ENCODE results near the gene SLC2A1.

SLC2A1 gene

DNA sequence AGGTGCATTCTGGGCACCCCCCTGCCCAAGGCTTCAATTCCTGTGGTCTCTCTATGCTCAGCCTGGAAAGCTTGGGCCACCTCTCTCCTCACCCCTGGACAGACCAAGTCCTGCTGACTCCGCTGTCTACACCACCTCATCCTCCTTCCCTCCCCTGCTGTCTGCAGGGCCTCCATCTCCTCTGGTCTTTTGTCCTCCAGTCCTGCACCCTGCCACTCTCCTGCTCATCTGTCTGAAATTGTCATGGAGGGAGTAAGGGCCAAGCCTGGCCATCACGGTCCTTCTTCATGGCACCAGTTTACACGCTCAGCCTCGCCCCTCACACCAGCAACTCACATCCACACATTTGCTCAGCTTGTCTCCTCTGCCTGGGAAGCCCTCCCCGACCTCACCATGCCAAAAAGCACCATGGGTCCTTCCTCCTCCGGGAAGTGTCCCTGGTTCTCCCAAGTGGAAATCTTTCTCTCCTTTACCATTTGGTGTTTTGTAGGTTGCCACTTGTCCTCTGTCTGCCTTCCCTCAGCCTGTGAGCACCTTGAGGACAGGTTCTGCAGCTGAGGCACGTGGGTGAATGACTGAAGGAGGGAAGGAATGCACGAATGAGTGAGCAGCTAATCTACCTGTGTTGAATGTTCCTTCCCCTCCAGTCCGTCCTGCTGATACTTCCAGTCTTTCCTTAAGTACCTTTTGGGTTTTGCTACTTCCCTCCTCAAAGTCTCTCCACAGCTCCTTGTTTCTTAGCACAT lies 2.1 kb upstream of the SLC2A1 start:
- DNase-seq (ENCODE audit: low read depth) = no peak

DNA sequence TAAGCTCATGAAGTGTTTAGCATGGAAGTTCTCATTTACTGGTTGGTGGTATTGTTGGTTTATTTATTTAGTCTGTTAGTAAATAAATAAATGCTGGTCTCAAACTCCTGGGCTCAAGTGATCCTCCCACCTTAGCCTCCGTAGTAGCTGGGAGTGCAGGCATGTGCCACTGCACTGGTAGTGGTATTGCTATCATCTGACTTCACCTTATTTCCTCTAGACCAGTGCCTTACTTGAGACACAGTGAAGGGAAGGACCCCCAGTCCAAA lies 1.4 kb upstream of the SLC2A1 start:
- DNase-seq (ENCODE audit: low read depth) = no peak

DNA sequence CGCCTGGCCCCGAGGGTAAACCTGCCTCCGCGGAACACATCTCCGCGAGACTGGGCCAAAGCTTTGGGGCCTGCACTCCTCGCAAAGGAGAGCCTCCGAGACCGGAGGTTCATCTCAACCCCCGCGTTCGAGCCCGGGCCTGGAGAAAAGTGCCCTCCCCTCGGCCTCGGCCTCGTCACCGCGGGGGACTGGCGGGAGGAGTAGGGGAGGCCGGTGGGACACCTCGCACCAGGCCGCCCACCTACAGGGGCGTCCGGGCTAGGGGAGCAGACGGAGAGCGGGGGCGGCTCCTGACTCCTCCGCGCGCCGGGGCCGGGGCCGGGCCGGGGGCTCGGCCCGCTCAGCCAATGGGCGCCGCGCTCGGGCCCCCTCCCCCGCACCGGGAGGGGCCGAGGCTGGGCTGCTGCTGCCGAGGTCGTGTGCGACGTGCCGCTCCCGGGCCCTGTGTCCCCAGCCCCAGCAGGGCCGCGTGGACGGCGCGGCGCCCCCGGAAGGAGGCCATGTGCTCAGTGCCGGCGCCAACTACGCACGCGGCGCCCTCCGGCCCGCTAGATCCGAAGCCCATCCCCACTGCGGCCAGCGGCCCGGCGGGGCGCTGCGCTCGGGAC lies 684 bp downstream of the SLC2A1 start:
- no peak for DNase-seq (ENCODE audit: low read depth)

DNA sequence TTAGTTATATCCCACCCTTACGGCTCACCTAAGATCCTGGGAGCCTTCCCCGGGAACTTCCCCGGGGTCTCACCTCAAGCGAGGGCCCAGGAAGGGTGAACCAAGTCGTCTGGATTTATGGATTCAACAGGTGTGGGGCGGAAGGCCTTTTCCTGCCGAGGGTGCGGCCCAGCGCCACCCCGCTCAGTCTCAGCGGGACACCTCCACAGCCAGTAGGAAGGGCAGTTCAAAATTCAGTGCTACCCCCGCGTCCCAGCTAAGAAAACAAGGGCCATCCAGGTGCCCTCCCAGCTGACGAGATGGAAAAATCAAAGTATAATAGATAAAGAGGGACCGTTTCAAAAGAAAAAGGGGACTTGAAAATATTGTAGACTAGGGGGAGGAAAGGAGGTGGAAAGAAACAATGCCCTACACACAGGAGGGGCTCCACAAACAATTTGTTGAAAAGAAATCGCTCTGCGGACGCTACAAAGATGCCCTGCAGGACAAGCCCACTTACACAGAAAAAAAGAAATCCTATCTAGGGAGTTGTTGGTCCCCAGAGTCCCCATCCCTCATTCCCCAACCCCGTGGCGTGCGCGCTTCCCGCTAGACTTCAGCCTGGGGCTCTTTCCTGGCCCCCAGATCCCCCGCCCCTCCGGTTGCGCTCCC lies 1.3 kb downstream of the SLC2A1 start:
- DNase-seq (ENCODE audit: low read depth) = no peak

DNA sequence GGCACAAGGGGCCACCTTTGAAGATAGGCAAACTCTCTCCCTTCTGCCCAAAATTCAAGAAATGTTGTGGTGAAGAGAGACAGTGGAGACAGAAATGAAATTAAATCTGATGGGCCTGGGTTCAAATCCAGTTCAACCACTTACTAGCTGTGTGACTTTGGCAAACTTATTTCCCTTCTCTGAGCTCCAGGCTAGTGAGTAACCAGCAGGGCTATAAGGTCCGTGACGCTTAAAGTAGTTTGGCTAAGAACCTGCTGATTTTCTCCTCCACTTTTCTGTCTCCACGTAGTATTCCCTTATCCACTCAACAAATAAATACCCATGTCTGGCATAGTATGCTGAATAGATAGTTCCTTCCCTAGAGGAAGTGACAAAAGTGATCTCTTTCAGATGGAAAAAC lies 1.9 kb downstream of the SLC2A1 start:
- DNase-seq (ENCODE audit: low read depth) = no peak

DNA sequence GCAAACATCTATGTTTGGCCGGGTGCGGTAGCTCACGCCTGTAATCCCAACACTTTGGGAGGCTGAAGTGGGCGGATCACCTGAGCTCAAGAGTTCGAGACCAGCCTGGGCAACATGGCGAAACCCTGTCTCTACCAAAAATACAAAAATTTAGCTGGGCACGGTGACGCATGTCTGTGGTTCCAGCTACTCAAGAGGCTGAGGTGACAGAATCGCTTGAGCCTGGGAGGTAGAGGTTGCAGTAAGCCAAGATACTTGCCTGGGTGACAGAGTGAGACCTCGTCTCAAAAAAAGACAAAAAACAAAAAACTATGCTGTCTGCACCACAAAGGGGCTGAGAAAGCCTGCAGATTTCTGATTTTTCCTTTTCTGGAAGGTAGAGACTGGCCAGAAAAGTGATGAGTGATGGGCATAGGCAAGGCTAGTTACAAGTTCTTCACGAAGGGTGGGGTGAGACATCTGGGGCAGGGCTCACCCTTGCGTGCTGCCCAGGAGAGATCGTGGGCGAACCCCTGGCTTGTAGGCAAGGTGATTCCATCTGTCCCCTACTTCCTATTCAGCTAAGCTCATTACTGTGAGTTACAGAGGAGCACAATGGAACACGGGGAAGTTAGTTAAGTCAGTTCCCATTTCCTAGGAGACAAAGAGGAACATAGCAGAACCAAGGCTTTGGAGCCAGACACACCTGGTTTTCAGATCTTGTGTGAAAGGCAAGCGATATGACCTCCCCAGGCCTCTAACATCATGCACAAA lies 3.2 kb downstream of the SLC2A1 start:
- no peak for DNase-seq (ENCODE audit: low read depth)

DNA sequence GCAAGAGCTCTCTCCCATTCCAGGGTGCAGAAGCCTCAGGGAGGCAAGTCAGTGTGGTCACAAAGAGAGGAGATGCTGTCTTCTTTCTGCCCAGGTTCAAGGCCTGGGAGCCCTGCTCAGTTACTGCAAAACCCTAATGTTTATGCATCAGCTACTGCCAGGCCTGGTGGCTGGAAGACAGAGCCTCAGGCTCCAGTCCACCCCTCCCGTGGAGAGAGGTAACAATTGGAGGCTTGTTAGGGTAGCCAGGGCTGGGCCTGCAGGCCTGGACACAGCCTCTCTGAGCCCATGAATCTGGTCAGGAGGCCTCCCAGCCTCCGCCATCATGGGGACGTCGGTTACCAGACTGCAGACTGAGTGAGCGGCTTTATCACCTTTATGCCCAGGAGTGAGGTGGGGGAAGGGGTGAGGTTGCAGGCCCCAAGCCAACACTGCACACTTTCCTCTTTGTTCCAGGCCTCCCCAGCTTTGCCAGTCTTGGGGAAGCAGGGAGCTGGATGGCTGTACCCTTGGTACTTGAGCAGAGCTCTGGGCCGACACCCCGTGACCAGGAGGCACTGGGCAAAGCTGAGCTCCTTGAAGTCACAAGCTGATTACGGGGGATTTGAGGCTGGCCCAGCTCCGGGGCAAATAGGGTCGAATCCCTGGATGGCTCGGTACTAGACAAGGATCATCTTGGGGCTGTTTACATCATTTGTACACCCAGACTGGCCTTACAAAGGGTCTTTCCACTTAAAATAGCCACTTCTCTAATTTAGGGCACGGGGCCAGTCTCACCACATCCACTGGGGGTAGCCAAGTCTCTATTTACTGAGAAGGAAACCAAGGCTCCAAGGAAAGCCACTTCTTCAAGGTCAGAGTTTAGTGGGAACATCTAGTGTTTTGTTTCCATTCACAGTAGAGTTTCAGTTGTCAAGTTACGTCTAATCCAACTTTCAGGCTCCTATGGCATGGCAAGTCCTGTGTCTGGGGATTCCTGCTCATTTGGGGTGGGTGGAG lies 5.2 kb downstream of the SLC2A1 start:
- no peak for DNase-seq (ENCODE audit: low read depth)

DNA sequence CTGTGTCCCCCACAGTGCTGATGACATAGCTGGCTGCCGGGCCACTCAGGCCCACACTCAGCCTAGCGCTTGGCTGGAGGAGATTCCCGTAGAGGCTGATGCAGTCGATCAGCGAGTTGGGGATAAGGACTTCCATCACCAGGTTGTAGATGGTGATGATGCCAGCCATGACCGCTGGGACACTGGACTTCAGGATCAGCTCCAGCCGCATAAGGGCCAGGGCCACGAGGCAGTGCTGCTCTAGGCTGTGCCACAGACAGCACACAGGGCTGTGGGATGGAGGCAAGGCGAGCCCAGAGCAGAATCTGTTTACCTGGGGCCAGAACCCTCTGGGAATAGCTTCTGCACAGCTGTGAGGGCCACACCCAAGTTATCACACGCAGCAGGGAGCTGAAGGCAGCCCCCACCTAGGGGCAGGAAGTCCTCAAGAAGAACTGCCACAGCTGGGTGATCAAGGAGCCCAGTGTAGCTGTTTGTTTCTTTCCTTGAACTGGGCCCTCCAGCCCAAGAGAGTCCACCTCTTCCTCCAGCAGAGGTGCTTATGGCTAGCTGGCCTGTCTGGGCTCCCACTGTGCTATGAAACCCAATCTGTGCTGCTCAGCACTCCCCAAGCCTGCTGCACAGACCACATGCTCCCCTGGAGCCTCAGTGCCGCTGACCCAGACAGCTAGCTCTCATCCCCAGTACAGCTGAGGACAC lies 6.2 kb downstream of the SLC2A1 start:
- no peak for DNase-seq (ENCODE audit: low read depth)

DNA sequence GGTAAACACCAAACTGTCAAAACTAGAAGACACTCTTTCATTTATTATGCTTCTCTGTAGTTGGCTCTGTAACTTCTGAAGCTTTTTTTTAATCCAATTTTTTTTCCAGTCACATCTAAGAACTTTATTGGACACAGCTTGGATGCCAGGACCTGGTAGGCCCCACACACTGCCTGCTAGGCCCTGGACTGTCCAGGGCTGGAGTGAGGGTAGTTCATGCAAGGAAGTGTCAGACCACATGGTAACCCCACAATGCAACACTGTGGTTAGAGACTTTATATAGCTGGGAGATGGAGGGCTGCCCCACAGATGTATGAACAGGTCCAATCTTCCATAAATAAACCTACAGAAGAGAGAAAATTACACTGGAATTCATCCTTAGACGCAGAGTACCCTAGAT lies 7.1 kb downstream of the SLC2A1 start:
- no peak for DNase-seq (ENCODE audit: low read depth)

DNA sequence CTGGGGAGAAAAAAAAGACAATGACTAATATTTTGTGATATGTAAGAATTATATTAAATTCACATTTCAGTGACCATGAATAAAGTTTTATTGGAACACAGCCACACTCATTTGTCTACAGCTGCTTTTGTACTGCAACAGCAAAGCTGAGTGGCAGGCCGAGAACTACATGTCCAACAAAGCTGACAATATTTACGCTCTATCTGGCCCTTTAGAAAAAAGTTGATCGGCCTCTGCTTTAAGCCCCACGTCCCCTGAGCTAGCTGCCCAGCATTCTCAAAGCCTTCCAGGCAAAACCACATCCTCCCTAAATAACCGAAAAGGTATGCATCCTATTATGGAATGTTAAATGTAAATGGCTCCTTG lies 8.6 kb downstream of the SLC2A1 start:
- no peak for DNase-seq (ENCODE audit: low read depth)

DNA sequence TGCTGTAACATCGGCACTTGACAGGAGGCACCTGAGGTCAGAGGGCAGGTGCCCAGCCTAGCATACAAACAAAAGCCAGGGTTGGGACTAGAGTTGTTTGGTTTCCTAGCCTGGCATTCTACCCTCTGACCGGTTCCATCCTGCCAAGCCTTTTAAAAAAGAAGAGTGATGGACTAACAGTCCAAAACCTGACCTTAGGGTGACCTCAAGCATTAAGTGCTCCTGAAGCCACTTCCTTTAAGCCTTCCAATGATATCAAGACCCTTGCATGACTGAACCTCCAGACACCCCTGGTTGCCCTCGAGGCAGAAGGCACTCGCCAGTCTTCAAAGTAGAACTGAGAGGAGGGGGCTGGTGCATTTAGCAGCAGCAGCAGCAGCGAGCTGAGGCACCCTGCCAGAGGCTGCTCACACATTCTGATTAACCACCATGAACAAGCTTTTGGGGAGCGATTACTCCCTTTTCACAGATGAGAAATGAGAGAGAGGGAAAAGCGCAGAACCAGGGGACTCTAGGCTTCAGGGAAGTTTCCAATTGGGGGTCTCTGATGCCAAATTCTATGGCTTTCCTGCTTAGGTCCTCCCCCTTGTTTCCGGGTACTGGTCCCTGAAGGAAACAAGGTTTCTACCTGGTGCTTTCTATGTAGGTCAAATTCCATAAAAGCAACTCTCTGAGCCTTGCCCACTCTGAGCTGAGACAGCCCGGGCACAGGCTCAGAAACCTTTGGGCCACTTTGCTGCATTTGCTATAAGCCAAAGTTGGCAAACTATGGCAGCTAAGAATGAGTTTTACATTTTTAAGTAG lies 9.2 kb downstream of the SLC2A1 start:
- DNase-seq (ENCODE audit: low read depth) = no peak

DNA sequence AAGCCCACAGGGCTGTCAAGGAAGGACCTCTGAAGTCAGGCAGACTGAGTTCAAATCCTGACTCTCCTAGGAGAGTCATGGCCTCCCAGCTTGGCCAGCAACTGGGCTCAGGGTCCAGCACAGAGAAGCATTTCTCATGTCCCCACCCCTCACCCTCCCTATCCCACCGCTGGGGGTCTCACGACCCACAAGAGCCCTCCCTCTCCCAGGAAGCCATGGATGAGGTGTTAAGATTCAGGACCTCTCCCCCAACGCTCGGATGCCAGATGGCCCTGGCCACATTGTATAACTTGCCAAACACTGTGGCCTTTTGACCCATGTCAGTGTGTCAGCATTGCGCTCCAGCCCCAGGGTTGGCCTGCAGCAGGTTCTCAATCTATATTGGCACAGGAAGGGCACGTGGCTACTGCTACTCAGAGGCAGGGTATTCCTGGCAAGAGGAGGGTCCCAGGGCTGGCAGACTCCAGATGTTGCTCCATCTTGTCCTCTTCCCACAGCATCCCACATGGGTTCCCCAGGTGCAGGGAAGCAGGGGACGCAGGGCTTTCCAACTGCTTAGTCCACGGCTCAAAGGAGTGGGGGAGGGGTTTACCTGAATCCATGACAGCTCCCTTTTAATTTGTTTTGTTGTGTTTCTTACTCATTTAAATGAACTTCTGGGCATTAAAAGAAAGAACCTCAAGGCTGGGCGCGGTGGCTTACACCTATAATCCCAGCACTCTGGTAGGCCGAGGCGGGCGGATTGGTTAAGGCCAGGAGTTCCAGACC lies 10.5 kb downstream of the SLC2A1 start:
- no peak for DNase-seq (ENCODE audit: low read depth)

DNA sequence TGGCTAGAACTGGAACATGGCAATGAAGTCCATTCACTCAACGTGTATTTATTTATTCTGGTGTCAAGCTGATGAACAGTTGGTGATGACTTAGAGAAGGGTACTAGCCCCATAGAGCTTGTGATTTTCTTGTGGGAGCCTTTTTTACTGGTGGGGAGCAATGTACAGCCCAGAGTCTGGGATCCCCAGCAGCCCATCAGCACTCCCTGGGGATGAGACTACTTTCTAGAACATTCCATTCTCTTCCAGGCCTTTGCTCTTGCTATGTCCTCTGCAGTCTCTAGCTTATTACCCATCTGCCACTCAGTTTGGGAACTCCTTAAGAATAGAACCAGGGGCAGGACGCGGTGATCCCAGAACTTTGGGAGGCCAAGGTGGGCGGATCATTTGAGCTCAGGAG lies 11.6 kb downstream of the SLC2A1 start:
- no peak for DNase-seq (ENCODE audit: low read depth)

DNA sequence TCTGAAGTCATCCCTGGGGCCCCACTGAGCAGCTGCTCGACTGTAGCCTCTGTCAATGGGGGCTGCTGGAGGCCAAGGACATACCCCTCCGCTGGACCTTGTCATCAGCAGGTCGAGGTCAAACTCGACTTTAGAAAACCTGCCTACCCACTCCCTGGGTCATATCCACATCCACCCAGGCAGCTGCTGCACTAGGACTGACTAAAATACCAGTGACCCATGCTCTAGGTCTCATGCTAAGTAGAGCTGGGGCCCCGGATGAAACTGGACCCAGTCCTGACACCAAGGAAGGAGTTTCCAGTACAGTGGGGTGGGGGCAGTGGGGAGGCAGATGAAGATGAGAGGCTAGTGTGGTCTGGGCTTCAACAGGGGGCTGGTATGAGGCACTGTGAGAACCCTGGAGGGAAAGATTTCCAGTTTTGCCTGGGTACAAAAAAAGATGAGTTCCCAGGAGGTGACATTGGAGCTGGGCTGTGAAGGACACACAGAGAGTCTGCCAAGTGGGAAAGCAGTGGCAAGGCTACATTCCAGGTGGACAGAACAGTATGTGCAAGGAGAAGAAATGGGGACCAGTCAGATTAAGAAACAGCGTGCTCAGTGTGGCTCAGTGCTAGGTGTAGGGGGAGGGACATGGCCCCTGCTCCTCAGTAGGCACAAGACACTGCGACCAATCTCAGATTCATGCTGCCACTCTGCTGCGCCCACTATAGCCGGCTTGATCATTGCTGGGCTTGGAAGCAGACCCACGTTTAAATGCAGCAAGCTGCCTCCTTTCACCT lies 12.4 kb downstream of the SLC2A1 start:
- no peak for DNase-seq (ENCODE audit: low read depth)

DNA sequence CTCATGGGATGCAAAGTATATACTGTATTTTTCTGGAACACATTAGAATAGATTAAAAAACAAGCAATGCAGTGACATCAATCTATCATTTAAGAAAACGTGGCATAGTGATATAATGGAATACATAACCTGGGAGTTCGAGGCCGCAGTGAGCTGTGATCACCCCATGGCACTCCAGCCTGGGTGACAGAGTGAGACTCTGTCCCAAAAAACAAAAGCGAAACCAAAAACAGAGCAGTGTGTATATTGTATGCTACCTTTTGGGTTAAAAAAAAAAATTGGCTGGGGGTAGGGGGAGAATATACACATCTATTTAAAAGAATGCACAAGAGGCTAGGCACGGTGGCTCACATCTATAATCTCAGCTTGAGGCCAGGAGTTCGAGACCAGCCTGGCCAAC lies 13.5 kb downstream of the SLC2A1 start:
- DNase-seq (ENCODE audit: low read depth) = no peak

DNA sequence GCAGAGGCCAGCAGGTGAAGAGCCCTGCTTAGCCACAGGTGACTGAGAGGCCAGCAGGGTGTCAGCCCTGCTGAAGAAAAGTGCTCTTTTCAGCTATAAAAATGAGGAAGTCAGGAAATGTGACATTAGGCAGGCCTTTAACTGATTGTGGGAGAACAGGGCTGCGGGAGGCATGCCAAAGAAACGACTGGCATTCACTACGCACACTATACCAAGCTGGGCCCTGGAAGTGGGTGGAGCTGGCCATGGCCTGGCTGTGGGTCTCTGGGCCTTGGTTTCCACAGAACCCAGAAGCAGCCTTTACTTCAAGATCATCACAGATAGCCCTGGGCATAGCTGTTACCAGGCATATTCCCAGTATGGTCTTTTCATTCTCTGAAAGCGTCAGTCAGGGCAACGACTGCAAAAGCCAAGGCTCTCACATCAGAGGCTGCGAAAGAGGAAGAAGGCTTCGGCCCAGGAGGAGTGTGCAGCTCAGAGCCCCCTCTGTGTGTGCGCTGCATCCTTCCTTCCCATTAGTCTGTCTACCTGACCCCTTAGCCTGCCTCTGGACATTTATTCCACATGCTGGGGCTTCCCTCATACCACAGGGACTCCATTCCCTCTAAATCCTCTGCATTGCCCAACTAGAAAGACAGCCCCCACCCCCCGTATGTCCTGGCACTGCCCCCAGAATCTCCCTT lies 14.3 kb downstream of the SLC2A1 start:
- no peak for DNase-seq (ENCODE audit: low read depth)

DNA sequence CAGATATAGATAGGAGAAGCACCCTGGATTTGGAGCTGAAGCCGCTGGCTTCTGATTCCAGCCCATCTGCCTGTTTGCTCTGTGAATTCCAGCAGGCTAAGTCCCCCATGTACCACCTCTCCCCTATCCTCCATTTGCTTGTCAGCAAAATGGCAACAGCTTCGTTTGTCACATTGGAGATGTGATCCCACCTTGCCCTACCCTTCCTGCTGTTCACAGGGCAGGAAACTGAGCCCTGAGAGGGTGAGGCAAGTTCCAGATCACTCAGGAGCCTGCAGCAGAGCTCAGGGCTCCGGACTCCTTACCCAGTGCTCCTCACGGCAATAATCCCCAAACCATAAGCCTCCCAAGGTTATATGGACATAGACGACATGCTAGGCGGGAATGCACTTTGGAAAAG lies 14.9 kb downstream of the SLC2A1 start:
- no peak for DNase-seq (ENCODE audit: low read depth)

DNA sequence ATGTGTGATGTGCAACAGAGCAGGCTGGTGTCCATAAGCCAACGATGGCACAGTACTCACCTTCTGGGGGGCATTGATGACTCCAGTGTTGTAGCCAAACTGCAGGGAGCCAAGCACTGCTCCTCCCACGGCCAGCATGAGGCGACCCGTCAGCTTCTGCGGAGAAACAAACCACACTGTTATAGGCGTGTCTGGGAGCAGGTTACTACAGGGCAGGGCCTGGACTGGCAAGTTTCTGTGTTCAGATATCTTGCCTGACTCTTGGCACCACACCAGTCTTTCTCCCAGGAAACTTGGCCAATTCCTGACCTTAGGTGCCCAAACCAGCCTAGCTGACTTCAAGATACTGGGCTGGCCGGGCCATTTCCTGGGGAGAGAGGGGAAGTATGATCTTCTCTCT lies 15.5 kb downstream of the SLC2A1 start:
- DNase-seq (ENCODE audit: low read depth) = no peak

Data from stimulated activated CD8-positive, alpha-beta memory T cell treated with anti-CD3 and anti-CD28 coated beads, Interleukin-12 subunit alpha, Interleukin-12 subunit beta, amount 100 ng/mL, for 1 hour (primary cell).